Activated CD4-positive, alpha-beta T cell treated with anti-CD3 and anti-CD28 coated beads for 4 hours (primary cell): ENCODE data around the gene CLIP2.
"Not testable (repeated sequence)": the region's sequence is repeated elsewhere in the genome, so short reads cannot be mapped to it uniquely, and the experiment has no call there.

Experiments used
- DNase-seq, 2 donors: peaks; one replicate each; pipeline ENCODE4 v3.0.0-alpha.2; 2020

Gene CLIP2

GRCh38 chr7:74289018-74289658 lies at the start of gene CLIP2:
Gene CLIP2 (plus strand): TSS chr7:74289407. CDS start chr7:74317547, 28,140 bp downstream.
- peak; percentile 75 to 79 for DNase-seq

GRCh38 chr7:74240482-74240881 lies 48.7 kb upstream of the CLIP2 start:
- DNase-seq = no peak

- no peak for DNase-seq
These were observed 47.1 kb upstream of the CLIP2 start for GRCh38 chr7:74242122-74242443.

GRCh38 chr7:74246497-74246896 lies 42.7 kb upstream of the CLIP2 start:
- DNase-seq = no peak

DNA sequence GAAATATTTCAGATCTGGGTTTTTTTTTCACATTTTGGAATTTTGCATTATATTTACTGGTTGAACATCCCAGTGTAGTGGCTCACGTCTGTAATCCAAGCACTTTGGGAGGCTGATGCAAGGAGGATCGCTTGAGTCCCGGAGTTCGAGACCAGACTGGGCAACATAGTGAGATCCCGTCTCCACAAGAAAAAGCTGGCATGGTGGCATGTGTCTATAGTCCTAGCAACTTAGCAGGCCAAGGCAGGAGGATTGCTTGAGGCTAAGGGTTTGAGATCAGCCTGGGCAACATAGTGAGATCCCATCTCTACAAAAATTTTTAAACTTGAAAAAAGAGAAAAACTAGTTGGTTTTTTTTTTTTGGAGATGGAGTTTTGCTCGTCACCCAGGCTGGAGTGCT lies 41.1 kb upstream of the CLIP2 start:
- DNase-seq = no peak

DNA sequence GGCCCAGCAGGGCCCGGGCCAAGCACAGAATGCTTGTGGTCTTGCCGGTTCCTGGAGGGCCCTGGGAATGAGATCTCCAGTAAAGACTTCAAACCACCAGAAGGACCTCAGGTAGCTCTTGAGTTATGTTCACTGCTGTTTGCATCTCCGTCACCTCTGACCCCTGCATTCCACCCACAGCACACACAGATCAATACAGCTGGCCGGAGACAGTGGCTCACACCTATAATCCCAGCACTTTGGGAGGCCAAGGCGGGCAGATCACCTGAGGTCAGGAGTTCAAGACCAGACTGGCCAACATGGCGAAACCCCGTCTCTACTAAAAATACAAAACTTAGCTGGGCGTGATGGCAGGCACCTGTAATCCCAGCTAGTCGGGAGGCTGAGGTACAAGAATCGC lies 40.1 kb upstream of the CLIP2 start:
- not testable (repeated sequence) for DNase-seq

- no peak for DNase-seq
These were observed 36.3 kb upstream of the CLIP2 start for GRCh38 chr7:74252893-74253292.

DNA sequence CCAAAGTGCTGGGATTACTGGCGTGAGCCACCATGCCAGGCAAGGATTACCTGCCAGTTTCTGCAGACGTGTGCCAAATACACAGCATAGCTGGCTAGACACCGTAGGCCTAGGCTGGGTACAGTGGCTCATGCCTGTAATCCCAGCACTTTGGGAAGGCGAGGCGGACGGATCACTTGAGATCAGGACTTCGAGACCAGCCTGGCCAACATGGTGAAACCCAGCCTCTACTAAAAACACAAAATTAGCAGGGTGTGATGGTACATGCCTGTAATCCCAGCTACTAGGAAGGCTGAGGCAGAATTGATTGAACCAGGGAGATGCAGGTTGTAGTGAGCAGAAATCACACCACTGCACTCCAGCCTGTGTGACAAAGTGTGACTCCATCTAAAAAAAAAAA lies 35.9 kb upstream of the CLIP2 start:
- DNase-seq = no peak

- no peak for DNase-seq
These were observed 35.4 kb upstream of the CLIP2 start for GRCh38 chr7:74253835-74254128.

- peak; percentile 91 to 96 for DNase-seq
These were observed 34.9 kb upstream of the CLIP2 start, which contains the start of gene RFC2 for GRCh38 chr7:74254129-74254857. Gene RFC2 (minus strand): TSS chr7:74254399. CDS start chr7:74254383, 16 bp downstream.

DNA sequence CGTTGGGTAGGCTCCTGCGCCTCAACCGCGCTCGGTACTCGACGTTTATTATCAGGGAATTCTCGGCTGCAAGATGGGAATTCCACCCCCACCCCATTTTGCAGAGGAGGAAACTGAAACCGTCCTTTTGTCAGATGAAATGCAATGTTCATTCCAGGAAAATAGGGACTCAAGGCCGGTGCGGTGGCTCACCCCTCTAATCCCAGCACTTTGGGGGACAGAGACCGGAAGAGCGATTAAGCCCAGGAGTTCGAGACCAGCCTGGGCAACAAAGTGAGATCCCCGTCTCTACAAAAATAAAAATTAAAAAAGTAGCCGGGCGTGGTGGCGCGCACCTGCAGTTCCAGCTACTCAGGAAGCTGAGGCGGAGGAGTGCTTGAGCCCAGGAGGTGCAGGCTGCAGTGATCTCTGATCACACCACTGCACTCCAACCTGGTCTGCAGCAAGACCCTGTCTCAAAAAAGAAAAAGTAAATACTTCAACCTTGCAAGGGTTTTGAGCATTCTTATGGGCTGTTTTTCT lies 34.3 kb upstream of the CLIP2 start:
- no peak for DNase-seq

GRCh38 chr7:74255461-74255860 lies 33.7 kb upstream of the CLIP2 start:
- not testable (repeated sequence) for DNase-seq

DNA sequence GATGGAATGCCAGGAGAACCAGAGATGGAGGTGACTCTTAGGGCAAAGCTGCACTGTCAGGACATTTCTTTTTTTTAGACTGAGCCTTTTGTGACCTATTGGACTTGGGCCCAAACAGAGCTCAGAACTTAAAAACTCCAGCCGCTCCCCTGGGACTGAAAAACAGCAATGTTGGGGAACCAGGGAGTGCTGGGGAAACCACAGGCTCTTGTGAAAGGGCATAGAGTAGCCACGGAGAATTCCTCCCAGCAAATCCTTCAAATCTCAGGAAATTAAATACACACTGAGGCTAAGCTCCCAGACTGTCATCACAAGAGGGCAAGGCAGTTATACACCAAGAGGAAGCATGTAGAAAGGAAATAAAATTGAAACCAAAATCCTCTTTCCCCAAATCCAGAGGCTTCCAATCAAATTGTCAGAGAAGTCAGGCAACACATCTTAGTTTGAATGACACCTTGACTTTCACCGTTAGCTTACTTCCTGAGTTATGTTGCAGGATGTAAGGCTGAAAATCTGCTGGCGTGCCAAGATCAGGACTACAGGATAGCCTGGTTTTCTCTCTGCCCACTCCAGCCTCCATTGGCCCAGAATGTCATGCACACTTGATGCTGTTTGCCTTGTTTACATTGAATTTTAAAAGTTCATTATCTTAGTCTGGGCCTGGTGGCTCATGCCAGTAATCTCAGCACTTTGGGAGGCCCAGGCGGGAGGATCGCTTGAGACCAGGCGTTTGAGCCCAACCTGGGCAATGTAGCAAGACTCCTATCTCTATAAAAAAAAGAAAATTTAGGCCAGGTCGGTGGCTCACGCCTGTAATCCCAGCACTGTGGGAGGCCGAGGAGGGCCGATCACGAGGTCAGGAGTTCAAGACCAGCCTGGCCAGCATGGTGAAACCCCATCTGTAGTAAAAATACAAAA lies 32.5 kb upstream of the CLIP2 start:
- no peak for DNase-seq

DNA sequence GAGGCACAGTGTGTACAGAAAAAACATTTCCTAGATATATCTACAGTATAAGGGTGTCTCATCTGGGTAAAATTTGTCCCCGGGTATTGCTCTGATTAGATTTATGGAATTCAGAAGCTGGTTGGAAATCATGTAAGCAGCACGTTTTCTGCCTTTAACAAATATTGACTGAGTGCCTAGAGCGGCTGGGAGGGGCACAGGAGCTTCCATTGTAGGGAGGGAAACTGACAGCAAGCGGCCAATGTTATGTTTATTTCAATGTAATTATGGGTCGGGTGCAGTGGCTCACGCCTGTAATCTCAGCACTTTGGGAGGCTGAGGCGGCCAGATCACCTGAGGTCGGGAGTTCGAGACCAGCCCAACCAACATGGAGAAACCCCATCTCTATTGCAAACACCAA lies 30.6 kb upstream of the CLIP2 start:
- no peak for DNase-seq

GRCh38 chr7:74262639-74263398 lies 26.4 kb upstream of the CLIP2 start:
- no peak for DNase-seq

GRCh38 chr7:74263399-74264120 lies 25.6 kb upstream of the CLIP2 start:
- DNase-seq = no peak

GRCh38 chr7:74266191-74266963 lies 22.8 kb upstream of the CLIP2 start:
- DNase-seq = no peak

DNA sequence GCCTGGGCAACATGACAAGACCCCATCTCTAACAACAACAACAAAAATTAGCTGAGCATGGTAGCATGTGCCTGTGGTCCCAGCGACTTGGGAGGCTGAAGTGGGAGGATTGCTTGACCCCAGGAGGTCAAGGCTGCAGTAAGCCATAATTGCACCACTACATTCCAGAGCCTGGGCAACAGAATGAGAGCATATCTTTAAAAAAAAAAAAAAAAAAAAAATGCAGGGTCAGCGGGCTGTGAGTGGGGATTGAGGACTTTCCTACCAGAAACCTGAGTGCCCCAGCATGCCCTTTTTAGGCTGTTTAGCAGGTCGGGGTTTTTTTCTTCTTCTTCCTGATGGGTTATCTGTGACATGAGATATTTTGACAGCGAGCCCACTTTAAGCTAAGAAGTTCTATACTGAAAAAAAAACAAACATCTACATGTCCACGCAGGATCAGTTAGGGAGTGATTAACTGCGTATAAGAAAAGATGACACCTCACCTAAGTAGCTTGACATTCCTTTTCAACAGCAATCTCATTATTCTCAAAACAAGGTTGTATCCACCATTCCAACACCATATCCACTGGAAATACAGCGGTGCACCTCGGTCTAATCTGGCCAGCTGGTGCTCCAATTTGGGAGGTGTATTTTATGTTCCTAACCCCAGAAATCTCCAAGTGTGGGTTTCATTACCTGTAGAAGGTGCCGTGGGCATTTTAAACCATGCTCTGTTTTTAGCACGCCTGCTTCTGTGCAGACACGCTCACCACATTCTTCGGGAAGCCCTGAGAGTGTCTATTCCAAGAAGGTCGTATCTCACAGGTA lies 21.2 kb upstream of the CLIP2 start:
- no peak for DNase-seq

DNA sequence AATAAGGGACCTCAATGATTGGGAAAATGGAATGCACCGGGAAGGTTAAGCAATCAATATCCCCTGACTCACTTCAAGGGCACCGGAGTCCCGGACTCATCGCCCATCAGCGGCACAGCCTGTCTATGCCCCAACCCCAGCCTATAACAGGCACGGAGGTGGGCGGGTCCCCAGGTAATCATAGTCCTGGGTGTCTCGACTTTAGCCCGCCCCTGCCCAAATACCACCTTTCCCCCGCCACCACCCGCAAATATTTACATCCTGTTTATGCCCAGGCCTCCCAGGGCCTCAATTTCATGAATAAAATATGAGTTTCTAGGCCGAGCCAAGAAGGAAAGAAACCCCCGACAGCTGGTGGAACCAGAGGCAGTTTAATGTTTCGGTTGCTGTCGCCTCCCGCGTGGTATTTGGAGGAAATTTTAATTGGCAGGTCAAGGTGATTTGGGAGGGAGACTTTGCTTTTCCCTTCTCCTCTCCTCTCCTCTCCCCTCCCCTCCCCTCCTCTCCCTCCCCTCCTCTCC lies 19.4 kb upstream of the CLIP2 start:
- peak; percentile 52 to 61 for DNase-seq

- DNase-seq = no peak
These were observed 17.5 kb upstream of the CLIP2 start for GRCh38 chr7:74271742-74272141.
